HG03039 (cell line): Measurements from ENCODE around the gene ARL5C.
"Not testable (repeated sequence)": the region's sequence is repeated elsewhere in the genome, so short reads cannot be mapped to it uniquely, and the experiment has no call there.

Source experiments
- ATAC-seq: cut with Tn5 transposase; IDR thresholded peaks from one replicate; pipeline ENCODE4 v1.9.1; 2021; ENCODE audit warnings: mild to moderate bottlenecking, moderate library complexity; ENCODE audit not compliant: unreplicated experiment

Gene ARL5C

DNA sequence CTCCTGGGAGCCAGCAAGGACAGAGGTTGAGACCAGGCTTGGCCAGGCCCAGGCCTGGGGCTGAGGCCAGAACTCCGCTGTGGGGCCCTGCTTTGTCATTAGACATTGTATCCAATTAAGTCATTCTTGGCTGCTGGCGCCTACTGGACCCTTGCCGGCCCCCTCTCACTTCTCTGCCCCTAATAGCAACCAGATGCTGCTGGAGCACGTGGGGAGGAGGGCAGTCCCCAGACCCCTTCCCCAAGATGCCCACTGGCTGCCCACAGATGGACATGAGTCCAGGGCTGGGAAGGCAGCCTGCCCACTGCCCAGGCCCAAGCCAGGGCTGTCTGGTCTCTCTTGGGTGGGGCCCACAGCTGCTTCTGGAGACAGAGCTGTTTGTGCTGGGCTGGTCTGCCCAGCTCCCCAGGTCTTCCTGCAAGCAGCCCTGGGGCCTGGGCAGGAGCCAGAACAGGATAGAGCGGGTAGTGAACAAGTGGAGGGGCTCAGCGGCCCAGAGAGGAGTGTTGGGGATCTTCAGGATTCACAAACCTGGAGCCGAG, 22.3 kb downstream of the ARL5C start:
- ATAC-seq = no peak

DNA sequence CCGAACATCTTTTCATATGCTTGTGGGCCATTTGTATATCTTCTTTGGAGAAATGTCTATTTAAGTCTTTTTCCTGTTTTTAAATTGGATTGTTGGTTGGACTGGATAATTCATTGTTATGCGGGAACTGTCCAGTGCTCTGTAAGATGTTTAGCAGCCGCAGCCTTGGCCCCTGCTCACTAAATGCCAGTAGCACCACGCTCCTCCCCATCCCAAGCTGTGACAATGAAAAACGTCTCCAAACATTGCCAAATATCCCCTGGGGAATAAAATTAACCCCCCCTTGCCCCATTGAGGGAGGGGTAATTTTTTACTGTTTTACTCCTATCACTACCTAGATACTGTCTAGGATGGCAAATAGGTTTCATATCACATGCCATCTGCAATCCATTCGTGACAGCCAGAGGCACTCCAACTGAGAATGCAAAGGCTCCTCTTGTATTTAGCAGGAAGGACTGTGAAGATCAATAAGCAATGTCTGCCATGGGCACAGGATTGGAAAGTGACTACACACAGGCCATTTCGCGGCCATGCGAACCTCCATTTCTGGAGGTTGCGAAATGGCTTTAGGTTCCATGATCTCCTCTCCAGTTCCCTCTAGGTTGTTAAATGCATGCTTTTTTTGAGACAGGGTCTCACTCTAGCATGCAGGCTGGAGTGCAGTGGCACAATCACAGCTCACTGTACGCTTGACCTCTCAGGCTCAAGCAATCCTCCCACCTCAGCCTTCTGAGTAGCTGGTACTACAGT, 23.9 kb downstream of the ARL5C start:
- no peak for ATAC-seq

DNA sequence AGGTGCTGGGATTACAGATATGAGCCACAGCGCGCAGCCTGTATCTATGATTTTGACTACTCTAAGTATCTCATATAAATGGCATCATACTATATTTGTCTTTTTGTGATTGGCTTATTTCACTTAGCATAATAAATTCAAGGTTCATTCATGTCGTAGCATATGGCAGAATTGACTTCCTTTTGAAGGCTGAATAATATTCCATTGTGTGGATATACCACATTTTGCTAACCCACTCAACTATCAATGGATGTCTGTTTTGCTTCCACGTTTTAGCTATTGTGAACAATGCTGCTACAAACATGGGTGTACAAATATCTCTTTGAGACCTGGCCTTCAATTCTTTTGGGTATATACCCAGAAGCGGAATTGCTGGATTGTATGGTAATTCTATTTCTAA, 24.7 kb downstream of the ARL5C start:
- ATAC-seq = no peak

DNA sequence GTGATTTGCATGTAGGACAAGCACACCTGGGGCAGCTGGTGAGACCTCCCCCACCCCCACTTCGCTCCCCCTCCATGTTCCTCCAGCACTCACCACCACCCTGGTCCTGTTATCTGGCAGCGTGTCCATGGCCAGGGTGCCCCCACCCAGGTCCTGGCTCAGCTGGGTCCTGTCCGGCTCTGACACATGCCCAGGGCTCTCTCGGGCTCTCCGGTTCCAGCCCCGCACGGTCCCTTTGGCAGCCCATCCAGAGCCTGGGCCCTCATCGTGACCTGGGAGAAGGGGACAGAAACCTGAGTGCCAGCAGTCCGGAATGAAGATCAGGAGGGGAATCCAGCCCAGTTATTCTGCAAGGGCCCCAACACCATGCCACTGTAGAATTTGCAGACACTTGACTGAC, 26.4 kb downstream of the ARL5C start:
- ATAC-seq = no peak

DNA sequence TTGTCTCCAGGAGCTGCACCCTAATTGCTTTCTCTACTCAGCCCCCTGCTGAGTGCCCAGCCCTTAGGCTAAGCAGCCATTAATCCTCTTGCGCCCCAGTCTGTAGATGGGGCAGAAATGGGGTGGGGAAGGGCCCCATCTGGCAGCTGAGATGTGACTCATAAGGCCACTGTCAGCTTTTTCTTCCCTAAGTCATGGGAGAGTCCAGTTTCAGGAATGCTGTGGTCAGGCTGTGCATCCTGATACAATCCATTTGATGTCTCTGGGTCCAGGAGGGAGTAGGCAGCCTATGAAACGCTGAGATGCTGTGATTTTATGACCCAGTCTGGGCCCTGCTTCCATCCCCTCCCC, 26.8 kb downstream of the ARL5C start:
- no peak for ATAC-seq

DNA sequence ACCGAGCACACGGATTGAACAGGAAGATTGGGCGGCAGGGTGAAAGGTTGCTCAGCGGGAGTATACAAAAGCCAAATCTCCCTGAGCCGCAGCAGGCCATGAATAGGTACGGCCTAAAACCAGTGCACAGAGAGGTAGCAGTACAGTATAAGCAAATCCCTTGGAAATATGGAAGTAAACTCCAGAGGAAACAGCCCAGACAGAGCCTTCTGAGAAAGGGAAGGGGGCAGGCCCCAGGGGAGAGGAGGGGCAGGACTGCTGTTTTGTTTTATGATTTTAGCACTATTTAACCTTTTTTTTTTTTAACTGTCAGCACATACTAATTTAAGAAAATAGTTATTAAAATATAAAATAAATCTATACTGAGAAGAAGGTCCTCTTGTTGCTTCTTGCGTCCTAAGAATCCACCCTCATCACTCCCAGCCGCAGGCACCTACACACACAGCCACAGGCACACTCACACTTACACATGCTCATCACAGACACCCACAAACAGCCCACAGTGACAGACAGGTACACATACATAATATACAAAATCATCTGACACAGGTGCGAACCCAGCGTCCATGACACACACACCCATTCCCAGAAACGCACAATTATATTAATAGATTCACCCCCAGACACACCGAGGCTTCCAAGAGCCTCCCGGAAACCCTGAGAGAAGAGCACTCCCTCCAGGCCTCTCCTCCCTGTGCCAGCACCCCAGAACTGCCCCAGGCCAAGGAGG, 27.4 kb downstream of the ARL5C start:
- ATAC-seq = no peak

DNA sequence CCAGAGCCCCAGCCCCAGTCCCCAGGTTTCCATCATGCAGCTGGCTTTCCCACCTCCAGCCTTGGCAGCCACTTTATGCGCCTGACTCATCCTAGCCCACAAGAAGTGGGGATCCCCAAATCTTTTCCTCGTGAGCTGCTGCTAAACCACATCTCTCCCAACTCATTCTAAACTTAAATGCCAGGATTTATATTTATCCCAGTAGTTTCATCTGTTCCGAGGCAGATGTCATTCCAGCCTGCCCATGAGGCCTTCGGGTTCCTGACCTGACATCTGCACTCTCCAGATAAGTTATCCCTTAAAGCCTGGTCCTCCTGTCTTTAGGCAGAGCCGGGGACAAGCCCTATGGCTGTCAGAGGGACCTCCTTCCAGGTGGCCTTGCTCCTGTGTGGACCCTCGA, 31.1 kb downstream of the ARL5C start:
- ATAC-seq = no peak

DNA sequence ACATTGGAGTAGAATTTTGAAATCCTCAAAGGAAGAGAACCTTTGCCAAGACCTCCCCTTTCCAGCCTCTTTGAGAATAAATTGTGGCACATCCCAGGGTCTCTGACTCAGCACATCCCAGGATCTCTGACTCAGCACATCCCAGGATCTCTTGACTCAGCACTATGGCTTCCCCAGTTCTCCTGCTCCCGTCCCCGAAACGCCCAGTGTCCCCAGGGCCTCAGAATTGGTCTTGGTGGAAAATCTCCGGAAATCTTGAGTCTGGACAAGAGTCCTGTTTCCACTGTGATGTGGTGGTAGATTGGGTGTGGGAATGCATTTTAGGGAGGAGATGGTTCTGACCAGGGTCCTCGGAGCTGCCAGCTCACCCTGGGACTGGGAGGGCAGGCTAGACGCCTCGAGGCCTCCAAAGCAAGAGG, 33.8 kb downstream of the ARL5C start:
- no peak for ATAC-seq

DNA sequence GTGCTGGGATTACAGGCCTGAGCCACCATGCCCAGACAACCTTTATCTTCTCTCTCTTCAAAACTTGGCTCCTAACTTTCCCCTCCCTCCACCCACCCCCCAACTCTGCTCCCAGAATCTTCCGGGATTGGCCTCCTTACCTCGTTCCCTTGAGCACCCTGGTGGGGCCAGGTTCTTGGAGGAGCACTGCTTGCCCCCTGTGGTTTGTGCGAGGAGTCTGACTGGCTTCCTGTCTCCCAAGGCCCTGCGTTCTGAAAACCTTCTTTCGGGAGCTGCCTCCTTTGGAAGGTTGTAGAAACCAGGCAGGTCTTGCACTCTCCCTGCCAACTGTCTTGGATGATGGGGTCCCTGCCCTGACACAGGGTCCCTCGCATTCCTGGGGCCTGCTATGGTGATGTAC, 34.3 kb downstream of the ARL5C start:
- ATAC-seq = no peak

DNA sequence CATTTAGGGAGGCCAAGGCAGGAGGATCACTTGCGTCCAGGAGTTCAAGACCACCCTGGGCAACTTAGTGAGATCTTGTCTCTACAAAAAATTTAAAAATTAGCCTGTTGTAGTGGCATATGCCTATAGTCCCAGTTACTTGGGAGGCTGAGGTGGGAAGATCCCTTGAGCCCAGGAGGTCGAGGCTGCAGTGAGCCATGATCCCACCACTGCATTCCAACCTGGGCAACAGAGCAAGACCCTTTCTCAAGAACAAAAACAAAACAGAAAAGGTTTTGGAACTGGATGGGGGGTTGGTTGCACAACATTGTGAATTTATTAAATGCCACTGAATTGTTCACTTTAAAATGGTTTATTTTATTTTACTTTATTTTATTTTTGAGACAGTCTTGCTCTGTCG, 35.8 kb downstream of the ARL5C start:
- ATAC-seq = no peak

DNA sequence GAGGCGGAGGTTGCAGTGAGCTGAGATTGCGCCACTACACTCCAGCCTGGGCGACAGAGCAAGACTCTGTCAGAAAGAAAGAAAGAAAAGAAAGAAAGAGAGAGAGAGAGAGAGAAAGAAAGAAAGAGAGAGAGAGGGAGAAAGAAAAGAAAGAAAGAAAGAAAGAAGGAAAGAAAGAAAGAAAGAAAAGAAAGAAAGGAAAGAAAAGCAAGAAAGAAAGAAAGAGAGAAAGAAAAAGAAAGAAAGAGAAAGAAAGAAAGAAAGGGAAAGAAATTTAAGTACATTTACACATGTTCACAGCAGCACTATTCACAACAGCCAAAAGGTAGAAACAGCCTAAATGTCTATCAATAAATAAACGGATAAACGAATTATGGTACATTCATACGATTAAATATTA, 36.4 kb downstream of the ARL5C start:
- not testable (repeated sequence) for ATAC-seq

DNA sequence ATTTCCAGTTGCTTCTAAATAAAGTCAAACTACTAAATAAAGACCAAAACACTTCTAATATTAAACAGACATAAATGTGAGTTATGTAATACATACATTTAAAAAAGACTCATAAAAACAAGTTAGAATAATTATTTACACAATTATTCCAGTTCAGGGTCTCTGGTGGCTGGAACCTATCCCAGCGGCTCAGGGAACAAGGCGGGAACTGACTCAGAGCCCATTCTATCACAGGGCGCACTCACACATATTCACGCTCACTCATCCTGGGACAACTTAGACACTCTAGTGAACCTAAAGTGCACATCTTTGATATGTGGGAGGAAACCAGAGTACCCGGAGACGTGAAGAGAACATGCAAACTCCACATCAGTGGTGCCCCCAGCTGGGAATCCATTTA, 39.5 kb downstream of the ARL5C start:
- ATAC-seq = no peak

DNA sequence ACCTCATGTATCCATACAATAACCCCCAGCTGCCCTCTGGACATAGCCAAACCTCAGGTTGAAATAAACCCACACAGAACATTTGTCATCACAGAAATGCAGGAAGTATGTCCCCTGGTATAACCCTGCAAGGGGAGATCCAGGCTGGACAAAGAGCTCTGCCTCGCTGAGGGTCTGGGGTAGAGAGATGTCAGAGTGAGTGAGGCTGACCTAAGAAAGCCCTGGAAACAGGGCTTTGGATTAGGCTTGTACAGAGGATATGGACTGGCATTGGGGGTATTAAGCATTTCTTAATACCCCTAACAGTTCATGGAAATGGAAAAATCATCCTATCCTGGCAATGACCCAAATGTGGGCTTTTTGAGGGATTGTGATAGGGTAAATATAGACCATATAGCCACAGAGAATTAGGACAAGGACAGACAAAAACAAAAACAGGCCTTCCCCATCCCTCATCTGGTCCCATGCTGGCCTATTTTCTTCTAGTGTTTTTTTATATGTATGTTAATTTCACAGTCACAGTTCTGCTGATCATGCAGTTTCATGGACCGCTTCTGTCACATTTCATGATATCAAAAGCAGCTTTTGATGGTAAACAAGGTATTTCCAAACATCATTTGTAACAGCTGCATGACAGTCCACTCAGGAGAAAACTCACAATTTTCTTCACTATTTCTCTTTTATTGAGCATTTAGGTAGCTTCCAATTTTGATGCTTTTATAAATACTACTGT, 40.7 kb downstream of the ARL5C start:
- ATAC-seq = no peak

DNA sequence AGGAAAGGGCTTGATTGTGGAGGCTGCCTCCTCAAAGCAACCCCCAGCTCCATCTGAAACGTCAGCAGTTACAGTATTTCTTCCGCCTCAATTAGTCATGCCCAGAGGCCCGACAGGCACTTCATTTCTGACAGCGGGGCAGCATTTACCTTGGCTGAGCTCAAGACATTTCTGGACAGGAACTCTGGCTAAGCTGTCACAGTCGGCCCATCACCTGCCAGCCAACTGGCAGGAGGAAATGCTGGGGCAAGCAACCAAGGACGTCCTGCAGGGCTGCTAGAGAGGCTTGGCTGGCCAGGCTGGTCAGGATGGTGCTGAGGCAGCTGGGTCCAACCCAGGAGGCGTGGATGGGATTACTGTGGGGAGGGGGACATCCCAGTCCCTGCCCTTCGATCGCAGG, 42.3 kb downstream of the ARL5C start:
- ATAC-seq = no peak

DNA sequence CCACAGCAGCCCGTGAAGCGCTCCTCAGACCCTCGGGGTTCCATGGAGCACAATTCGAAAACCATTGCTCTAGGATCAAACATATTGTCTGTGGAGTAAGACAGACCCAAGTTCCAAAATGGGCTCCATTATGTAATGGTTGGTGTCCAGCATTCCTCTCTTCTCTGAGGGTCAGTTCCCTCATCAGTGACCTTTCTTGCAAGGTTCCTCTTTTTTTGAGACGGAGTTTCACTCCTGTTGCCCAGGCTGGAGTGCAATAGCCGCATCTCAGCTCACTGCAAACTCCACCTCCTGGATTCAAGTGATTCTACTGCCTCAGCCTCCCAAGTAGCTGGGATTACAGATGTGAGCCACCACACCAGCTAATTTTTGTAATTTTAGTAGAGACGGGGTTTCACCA, 43.0 kb downstream of the ARL5C start:
- no peak for ATAC-seq

DNA sequence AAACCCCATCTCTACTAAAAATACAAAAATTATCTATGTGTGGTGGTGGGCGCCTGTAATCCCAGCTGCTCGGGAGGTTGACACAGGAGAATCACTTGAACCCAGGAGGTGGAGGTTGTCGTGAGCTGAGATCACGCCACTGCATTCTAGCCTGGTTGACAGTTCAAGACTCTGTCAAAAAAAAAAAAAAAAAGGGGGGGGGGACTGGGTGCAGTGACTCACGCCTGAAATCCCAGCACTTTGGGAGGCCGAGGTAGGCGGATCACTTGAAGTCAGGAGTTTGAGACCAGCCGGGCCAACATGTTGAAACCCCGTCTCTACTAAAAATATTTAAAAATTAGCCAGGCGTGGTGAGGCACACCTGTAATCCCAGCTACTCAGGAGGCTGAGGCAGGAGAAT, 44.0 kb downstream of the ARL5C start:
- not testable (repeated sequence) for ATAC-seq

DNA sequence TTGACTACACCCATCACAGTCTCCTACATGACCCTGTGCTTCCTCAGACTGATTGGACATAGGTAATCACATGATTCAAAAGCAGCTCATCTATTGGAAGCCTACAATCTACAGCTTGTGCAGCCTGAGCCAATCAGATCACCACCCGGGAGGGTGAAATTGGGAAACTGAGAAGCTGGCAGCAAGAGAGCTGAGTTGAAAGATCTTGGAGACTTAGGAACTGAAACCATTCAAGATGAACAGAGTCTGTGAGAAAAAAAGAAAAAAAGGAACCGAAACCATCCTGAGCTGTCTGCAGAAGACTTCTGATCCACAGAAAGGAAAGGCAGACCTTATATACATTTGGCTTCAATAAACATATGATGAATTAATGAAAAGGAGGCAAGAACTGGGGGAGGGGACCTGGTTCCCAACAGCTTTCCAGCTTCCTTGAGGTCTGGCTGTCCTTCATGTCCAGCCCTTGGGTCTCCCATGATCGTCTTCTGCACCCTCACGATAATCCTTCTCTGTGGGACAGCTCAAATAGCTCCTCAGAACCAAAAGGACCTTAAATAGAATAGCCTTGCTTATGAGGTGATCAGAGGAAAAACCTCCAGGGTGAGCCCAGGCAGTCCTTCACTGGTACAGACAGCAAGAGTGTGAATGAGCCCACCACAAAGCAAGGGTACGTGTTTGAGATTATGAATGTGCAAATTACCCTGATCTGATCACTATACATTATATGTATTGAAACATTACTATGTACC, 47.1 kb downstream of the ARL5C start:
- no peak for ATAC-seq

DNA sequence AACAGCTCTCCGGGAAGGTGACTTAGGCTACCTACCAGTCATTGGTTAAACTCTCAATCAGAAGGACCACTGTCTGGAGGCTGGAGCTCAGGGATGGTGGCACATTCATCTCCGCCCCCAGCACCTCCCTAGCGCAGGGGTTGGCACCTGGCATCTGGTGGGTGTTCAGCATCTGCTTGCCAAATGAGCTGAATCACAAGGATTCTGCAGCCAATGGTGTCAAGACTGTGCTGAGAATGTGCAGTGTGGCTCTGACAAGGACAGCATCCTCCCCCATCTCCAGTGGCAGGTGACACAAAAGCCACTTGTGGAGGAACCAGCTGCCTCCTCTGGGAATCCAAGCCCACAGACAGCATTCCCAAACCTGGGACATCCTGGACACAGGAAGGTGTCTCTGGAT, 49.7 kb downstream of the ARL5C start:
- no peak for ATAC-seq

DNA sequence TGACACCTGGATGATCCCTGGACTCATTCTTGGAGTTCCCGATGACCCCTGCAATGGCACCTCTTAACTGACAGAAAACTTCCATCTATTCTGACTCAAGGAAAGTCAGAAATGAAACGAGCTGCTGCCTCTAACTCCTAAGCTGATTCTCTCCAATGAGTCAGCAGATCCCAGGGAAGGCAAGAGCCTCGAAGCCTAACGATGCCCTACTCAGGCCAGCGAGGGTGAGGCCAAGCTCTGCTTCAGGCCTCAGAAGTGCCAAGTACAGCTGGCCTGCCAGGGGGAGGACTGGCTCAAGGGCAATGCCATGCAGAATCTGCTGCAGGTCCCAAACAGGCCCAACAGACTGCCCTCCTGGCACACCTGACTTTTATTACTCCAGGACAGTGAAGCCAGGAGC, 50.8 kb downstream of the ARL5C start:
- no peak for ATAC-seq

DNA sequence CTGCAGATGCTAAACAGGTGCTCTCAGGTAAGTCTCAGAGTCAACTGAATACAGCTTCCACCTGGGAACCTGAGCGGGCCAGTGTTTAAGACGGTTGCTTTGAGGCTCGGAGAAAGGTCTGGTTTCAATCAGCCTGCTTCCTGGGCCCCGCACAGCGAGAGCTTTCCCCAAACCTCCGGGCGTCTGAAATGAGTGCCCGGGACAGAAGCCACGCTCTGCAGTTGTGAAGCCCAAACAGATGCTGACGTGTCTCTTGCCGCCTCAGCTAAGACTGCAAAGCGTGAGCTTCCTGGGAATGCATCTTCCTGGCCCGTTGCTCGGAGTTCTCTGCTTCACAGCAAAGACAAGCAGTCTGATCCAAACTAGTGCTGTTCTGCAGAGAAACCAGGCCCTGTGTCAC, 51.2 kb downstream of the ARL5C start:
- ATAC-seq = no peak

DNA sequence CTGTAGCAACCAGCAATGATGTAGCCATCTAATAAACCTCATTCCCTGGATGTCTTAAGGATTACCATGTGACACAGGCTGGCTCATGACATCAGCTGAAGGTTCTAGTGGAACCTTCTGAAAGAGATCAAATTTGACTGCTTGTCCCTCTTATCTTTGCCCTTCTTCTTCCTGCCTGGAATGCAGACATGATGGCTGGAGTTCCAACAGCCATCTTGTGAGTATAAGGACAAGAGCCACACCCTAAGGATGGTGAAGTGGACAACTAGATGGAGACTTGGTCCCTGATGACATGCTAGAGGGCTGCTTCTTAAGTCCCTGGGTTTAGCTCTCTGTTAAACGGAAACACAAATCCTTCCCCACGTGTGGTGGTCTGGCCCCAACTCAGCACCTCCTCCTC, 52.1 kb downstream of the ARL5C start:
- ATAC-seq = no peak
